ENCODE results near the gene CHST15. TPM values are rescaled to one million over a fixed set of nuclear protein-coding genes. Genes with fewer than 3 reads are reported as not detected.
A peak's percentile ranks its signal among the peaks of the same experiment; 100 is the strongest.

CHST15 gene
- total RNA-seq, 2 experiments from 2014 or later = 0.28 to 0.60 TPM

DNA sequence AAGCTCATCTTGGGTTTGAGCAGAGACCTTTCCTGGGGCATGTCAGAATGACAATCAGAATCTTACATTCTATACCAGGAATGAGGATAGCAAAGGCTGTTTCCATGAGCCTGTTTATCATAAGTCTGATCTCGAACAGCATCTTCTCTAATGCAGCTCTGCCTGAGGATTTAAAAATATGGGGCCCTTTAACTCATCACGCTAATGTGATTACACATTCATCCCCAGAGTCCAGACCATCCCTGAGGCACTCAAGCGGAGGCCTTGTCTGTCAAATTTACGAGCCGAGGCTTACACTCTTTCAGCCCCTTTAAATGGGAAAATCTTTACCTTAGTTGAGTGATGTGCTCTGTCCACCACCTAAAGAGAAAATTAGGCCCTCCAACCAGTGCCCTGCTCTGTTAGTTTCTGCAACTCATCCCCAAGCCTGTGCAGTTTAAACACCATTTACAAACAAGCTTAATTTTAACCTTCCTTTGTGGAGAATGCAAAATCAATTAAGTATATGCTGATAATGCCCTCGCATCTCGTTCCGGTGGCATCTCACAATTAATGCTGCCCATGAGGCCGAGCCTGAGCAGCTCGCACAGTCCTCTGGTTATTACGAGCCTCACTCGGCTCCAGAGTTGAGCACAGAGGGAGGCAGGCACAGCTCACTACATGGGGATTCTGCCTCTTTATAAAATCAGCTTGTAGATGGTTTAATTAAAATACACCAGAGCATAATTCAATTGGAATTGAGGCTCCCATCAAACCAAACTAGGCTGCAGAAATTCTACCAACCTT lies 16.0 kb downstream of the CHST15 start:
- no peaks in the 10 kb centered on the region for H3K9me3 Mint-ChIP-seq
- no peaks in the 10 kb centered on the region for H3K36me3 Mint-ChIP-seq
- ATAC-seq (ENCODE audit: low read depth) = no peak
- POLR2A ChIA-PET = no interaction called here
- no peak overlapping the region for H3K27ac Mint-ChIP-seq
- H3K27me3 Mint-ChIP-seq = peaks cover 16% of the 10 kb centered on the region
- H3K4me1 Mint-ChIP-seq = peaks cover 7% of the 10 kb centered on the region
- H3K4me3 Mint-ChIP-seq = no peak overlapping the region
- DNase-seq = no peak

DNA sequence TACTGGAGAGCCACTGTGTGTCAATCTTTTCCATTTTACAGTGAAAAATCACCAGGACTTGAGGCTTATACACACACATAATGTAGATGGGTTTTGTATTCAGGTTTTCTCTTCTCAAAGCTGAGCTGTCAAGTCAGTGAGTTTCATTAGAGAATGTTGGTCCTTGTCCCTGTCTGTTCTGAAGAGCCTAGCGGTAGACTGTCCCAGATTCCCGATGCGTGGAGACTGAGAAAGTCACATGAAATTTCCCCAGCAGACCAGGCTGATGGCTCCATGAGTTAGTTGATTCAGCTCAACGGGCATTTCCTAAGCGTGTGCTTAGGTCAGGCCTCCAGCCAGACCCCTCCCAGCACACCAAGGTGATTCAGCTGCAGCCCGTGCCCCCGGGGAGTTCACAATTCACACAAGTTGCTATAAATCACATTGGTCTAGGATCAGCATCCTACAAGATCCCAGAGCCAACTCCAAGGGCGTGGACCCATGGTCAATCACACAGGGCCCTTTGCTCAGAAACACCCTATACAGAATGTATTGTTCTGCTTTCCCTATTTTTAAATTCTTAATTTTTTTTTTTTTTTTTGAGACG lies 17.2 kb downstream of the CHST15 start:
- POLR2A ChIA-PET = no interaction called here
- no peak for DNase-seq
- Mint-ChIP-seq H3K4me1 (peaks cover 7% of the 10 kb centered on the region), H3K4me3 (no peak overlapping the region), H3K36me3 (no peaks in the 10 kb centered on the region), H3K9me3 (no peaks in the 10 kb centered on the region), H3K27ac (no peak overlapping the region), H3K27me3 (peaks cover 22% of the 10 kb centered on the region)
- no peak for ATAC-seq (ENCODE audit: low read depth)

DNA sequence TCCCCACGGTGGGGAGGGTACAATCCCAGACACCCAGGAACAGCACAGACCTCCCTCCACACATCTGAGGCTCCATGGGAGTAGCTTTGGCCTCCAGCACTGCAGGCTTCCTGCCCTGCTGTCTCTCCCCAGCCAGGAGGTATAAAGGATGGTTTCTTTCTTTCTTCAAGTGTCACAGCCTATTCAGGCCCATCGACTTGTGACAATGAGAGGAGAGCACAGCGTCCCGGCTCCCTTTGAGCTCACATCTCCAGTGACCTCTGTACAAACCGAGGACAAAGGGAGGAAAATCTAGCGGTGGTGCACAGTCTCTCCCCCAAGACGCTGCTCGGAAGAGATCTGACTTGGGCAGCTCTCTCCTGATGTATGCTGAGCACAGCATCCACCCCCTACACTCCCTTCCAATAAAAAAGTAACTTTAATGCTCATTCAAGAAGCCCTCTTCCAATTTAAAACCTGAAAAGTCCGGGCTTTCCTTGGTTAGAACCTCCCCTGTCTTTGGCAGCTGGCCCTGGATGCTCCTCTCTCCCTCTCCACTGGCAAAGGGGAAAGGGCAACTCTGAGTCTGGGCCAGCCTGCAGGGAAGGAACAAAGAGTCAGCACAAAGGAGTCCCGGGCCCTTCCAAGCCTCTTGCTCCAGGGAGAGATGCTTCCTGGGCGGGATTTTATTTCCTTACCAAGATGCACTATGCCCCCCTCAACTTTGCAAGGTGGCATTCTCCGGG lies 18.0 kb downstream of the CHST15 start:
- DNase-seq (no peak), ATAC-seq (ENCODE audit: low read depth) (no peak)
- no peaks in the 10 kb centered on the region for H3K9me3 Mint-ChIP-seq
- H3K36me3 Mint-ChIP-seq = no peaks in the 10 kb centered on the region
- no peak overlapping the region for H3K27ac Mint-ChIP-seq
- no peak overlapping the region for H3K4me3 Mint-ChIP-seq
- H3K27me3 Mint-ChIP-seq = peaks cover 24% of the 10 kb centered on the region
- POLR2A ChIA-PET = no interaction called here
- peaks cover 7% of the 10 kb centered on the region for H3K4me1 Mint-ChIP-seq

DNA sequence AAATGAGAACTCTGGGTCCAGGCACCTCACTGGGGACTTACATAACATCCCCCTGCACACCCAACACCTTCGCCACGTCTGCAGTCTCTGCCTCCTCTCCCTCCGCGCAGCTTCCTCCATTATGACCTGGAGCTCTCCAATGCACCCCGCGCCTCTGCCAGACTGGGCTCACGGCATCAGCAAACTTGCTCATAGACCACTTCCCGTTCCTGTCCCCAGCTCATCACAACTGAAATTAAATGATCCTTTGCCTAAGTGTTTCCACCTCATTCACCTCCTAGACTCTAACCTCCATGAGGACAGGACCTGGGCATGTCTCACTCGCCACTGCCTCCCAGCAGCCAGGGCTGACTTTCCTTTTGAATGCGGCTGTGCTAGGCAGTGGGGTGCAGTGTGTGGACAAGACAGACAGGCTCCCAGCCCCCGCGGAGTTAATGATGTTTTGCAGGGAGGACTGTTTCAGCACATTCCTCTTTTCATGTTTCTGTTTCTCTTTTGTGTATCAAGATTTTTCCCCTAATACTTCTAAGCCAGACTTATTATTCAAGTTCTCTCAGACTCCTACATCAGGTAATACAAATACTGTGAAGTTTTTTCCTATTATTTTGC lies 18.8 kb downstream of the CHST15 start:
- peaks cover 7% of the 10 kb centered on the region for H3K4me1 Mint-ChIP-seq
- no peaks in the 10 kb centered on the region for H3K9me3 Mint-ChIP-seq
- ATAC-seq (ENCODE audit: low read depth) = peak; percentile 67
- H3K27me3 Mint-ChIP-seq = peaks cover 24% of the 10 kb centered on the region
- H3K27ac Mint-ChIP-seq = peak overlapping the region; percentile 26
- H3K4me3 Mint-ChIP-seq = no peak overlapping the region
- no peaks in the 10 kb centered on the region for H3K36me3 Mint-ChIP-seq
- no peak for DNase-seq
- POLR2A ChIA-PET = no interaction called here

DNA sequence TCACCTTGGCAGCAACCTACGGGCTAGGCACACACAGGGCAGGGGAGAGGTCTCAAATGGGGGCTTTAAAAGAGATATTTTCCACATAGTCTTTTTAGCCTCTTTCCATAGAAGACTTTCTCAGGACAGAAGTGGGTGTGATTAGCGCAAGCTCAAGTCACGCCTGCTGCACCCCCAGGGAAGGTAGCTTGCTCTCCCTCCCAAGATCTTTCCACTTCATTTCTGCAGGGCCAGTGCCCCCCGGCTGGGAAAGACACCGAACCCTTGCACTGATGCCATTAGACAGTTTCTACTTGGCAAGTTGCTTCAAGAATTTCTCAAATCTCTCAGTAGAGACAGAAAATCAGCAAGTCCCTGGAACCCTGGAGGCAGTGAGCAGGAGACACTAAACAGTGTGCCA lies 19.4 kb downstream of the CHST15 start:
- Mint-ChIP-seq H3K9me3 (no peaks in the 10 kb centered on the region), H3K4me1 (peaks cover 7% of the 10 kb centered on the region), H3K36me3 (no peaks in the 10 kb centered on the region), H3K27ac (no peak overlapping the region), H3K4me3 (no peak overlapping the region), H3K27me3 (peaks cover 22% of the 10 kb centered on the region)
- DNase-seq (no peak), ATAC-seq (ENCODE audit: low read depth) (no peak)
- POLR2A ChIA-PET = no interaction called here

DNA sequence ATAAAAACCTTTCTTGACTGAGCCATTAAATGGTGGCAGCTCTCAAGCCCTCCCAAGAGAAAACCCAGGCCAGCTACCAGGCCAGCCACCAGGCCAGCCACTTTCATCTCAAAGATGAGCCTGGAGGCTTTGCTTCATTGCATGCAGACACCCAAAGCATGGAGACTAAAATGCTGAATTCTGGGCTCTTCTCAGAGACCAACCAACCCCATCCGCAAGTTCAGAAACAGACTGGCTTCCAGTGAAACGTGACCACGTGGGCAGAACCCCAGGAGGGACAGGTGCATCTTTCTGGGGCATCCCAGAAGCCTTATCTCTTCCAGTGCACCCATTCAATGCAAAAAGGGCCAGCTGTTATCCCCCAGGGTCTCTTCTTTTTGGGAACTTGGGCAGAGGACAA lies 20.9 kb downstream of the CHST15 start:
- Mint-ChIP-seq H3K36me3 (no peaks in the 10 kb centered on the region), H3K27me3 (peaks cover 20% of the 10 kb centered on the region), H3K9me3 (no peaks in the 10 kb centered on the region), H3K4me3 (no peak overlapping the region), H3K4me1 (peaks cover 7% of the 10 kb centered on the region), H3K27ac (no peak overlapping the region)
- POLR2A ChIA-PET = no interaction called here
- no peak for ATAC-seq (ENCODE audit: low read depth)
- no peak for DNase-seq

DNA sequence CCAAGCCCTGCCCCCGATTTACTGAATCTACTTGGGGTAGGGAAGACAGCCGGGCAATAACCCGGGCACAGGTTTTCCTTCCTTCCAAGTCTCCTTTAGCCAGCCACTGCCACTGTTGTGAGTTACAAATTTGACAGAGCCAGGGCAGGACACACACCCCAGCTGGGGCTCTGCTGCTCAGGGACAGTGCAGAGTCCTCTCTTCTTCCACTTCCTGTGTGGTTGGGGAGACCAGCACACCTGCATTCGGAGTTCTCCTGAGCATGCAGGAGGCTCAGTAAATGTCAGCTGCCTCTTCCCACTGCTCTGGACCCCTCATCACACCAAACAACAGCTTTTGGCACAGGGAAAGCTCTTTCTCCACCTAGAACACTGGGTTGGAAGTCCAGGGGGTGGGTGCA lies 21.3 kb downstream of the CHST15 start:
- H3K36me3 Mint-ChIP-seq = no peaks in the 10 kb centered on the region

DNA sequence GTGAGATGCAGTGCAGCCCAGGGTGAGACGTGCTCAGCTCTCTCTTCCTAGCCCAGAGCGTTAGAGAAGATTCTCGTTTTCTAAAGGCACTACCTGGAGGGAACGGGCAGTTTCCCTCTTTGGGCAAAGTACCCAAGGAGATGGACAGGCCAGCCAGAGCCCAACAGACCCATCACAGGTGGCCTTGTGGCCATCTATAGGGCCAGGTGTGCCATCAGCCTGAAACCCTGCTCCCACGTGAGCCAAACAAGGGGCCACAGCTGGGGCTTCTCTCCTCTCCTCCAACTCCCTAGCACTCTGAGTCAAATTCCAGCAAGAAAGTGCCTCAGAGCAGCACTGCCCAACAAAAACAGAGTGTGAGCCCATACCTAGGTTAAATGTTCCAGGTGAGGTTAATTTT lies 22.3 kb downstream of the CHST15 start:
- Mint-ChIP-seq H3K9me3 (no peaks in the 10 kb centered on the region), H3K36me3 (no peaks in the 10 kb centered on the region), H3K27ac (no peak overlapping the region), H3K4me3 (no peak overlapping the region), H3K27me3 (peaks cover 15% of the 10 kb centered on the region), H3K4me1 (peaks cover 7% of the 10 kb centered on the region)
- ATAC-seq (ENCODE audit: low read depth) (no peak), DNase-seq (no peak)
- POLR2A ChIA-PET = no interaction called here

More for the DNA sequence above, 21.3 kb downstream of the CHST15 start:
- POLR2A ChIA-PET = no interaction called here
- no peak overlapping the region for H3K27ac Mint-ChIP-seq
- no peaks in the 10 kb centered on the region for H3K9me3 Mint-ChIP-seq
- ATAC-seq (ENCODE audit: low read depth) = no peak
- H3K27me3 Mint-ChIP-seq = peaks cover 19% of the 10 kb centered on the region
- H3K4me3 Mint-ChIP-seq = no peak overlapping the region
- H3K4me1 Mint-ChIP-seq = peaks cover 7% of the 10 kb centered on the region
- DNase-seq = no peak

DNA sequence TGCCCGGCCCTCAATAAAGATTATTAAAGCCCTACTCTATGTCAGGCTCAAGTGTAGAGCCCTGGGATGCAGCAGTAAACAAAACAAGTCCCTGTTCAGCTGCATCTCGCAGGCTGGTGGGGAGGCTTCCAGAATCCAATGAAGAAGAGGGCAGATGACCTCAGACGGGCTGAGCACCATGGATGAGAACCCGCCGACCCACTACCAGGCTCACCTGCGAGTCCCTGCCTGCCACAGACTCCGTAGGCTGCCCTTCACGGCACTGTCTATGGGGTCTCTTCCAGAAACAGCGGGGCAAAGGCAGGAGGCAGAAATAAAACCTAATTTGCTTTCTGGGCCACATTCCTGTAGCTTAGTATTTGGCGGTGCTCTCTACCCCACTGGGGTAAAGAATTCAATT lies 22.7 kb downstream of the CHST15 start:
- POLR2A ChIA-PET = no interaction called here
- no peak for ATAC-seq (ENCODE audit: low read depth)
- no peaks in the 10 kb centered on the region for H3K36me3 Mint-ChIP-seq
- H3K27me3 Mint-ChIP-seq = peaks cover 16% of the 10 kb centered on the region
- no peaks in the 10 kb centered on the region for H3K9me3 Mint-ChIP-seq
- H3K4me1 Mint-ChIP-seq = peaks cover 7% of the 10 kb centered on the region
- no peak overlapping the region for H3K4me3 Mint-ChIP-seq
- DNase-seq = no peak
- H3K27ac Mint-ChIP-seq = no peak overlapping the region

DNA sequence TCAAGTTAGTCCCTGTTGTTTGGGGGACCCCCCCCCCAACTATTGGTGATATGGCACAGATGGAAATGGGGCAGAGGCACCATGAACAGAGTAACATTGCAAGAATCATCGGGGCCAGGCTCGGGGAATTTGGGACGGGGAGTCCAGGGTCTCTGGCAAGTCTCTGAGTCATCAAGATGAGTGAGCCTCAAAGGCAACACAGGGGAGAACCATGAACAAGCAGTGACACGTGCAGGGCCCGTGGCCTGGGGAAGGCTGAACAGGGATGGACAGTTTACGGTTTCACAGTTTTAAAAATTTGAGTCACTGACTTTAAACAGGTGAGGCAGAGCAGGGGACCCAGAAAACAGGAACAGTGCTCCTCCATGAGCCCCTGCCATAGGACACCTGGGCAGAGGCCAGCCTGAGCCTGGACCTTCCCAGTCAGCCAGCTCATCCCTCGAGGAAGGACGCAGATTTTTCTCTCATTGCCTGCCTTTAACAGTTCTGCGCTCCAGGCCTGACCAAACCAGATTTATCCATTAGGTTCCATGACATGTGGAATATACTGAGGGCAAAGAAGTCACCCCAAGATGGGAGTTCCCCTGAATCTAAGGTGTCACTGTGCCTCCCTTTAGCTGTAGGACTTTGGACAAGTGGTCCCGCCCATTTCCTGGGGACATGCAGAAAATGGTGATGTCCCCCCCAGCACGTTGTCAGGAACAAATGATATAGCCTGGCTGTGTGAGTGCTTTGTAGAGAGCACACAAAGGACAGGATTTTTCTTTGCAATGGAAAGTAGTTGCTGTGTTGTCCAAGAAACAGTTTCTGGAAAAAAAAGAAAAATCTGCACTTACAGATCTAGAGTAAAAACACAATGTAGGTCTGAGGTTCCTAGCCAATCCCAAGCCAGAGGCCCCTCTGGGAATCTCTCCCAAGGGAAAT lies 23.8 kb downstream of the CHST15 start:
- POLR2A ChIA-PET = no interaction called here
- H3K27me3 Mint-ChIP-seq = peaks cover 16% of the 10 kb centered on the region
- DNase-seq (no peak), ATAC-seq (ENCODE audit: low read depth) (no peak)
- no peak overlapping the region for H3K4me3 Mint-ChIP-seq
- no peaks in the 10 kb centered on the region for H3K36me3 Mint-ChIP-seq
- peaks cover 7% of the 10 kb centered on the region for H3K4me1 Mint-ChIP-seq
- no peaks in the 10 kb centered on the region for H3K9me3 Mint-ChIP-seq
- H3K27ac Mint-ChIP-seq = no peak overlapping the region

DNA sequence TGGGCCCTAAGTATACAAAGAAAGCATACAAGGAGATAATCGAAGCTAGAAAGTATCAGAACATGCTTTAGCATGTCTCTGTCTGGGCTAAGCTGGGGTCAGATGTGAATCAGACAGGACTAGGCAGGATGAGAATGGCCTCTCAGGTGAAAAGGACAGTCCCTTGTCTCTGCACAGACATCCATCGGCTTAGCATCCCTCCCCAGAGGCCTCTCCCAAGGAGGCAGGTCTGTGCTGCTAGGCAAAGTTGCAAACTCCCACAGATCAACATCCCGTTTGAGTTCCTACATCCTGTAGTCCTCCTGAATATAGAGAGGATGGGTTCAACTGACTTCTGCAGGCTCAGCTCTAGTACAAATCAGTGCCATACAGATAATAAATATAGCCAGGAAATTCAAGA lies 24.5 kb downstream of the CHST15 start:
- Mint-ChIP-seq H3K36me3 (no peaks in the 10 kb centered on the region), H3K27me3 (peaks cover 14% of the 10 kb centered on the region), H3K4me3 (no peak overlapping the region), H3K27ac (no peak overlapping the region), H3K9me3 (no peaks in the 10 kb centered on the region), H3K4me1 (peaks cover 3% of the 10 kb centered on the region)
- DNase-seq (no peak), ATAC-seq (ENCODE audit: low read depth) (no peak)
- POLR2A ChIA-PET = no interaction called here

DNA sequence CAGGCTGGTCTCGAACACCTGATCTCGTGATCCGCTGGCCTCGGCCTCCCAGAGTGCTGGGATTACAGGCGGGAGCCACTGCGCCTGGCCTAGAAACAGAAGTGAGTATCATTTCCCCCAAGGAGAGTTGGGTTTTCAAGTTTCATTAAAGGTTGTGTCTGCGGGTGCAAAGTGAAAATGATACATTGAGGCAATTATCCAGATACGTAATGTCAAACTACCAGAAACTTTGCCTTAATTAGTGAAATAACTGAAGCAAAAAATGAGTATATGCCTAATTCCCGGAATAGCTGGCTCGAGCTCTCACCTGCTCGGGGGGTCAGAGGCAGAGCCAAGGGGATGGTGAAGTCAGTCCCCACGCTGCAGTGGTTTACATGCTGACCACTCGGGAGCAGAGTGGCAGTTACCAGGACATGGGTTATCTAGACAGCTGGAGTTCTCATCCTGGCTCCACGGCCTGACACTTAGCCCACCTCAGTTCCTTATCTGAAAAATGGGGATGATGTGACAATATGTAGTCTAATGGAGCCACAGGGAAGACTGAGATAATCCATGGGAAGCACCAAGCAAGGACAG lies 25.5 kb downstream of the CHST15 start:
- Mint-ChIP-seq H3K4me3 (no peak overlapping the region), H3K9me3 (no peaks in the 10 kb centered on the region), H3K27me3 (peaks cover 12% of the 10 kb centered on the region), H3K4me1 (peaks cover 3% of the 10 kb centered on the region), H3K36me3 (no peaks in the 10 kb centered on the region), H3K27ac (no peak overlapping the region)
- POLR2A ChIA-PET = no interaction called here
- DNase-seq = no peak
- ATAC-seq (ENCODE audit: low read depth) = no peak

Data from activated naive CD8-positive, alpha-beta T cell treated with anti-CD3 and anti-CD28 coated beads, Interleukin-2, amount 10 ng/mL, durations not matched to agents 7 days and 5 days (primary cell).